Activated gamma-delta T cell treated with anti-CD3 and anti-CD28 coated beads, Interleukin-2, amount 50 U/mL, for 16 hours (primary cell): ENCODE results near the gene FANCC.

Experiments used
- DNase-seq: peaks from one replicate; pipeline ENCODE4 v3.0.0-alpha.2; 2020; ENCODE audit warnings: low read depth

The FANCC gene

DNA sequence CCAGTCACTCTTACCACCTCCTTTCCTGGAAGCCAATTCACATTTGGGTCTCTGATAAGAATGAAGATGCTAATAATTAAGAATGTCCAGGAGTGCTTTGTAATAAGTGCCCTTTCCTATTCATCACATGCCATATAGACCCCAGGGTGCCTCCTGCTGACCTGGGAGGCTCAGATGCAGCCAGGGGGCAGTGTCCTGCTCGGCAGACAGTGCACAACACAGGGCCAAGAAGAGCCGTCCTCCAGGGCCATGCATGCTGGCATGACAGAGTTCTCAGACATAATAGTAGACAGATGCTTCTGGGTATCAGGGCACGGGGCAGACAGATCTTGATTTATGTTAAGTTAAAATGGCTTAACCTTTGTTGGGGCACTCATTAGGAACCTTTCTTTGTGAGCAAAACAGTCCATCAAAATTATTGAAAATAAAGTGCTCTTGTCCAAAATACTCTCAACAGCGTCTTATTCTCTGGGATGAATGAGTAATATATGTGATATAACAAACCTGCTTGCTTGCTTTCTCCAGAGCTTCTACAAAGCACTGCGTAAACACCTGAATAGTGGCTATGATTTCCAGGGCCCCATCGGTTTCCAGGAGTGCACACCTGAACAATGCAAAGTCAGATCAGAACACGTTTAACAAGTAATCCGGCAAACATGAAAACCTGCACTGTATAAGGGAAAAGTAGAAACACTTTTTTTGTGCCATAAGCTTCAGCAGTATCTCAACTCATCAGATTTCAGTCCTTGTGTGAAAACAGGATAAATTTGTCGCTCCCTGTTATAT is 192.7 kb downstream of the FANCC start:
- no peak for DNase-seq

- no peak for DNase-seq
Observed at GRCh38 chr9:95120781-95121370, 196.6 kb downstream of the FANCC start.

GRCh38 chr9:95118596-95118995 is 198.9 kb downstream of the FANCC start:
- no peak for DNase-seq

- DNase-seq = no peak
Observed at GRCh38 chr9:95116808-95117204, 200.7 kb downstream of the FANCC start.

GRCh38 chr9:95116002-95116807 is 201.3 kb downstream of the FANCC start:
- DNase-seq = no peak

DNA sequence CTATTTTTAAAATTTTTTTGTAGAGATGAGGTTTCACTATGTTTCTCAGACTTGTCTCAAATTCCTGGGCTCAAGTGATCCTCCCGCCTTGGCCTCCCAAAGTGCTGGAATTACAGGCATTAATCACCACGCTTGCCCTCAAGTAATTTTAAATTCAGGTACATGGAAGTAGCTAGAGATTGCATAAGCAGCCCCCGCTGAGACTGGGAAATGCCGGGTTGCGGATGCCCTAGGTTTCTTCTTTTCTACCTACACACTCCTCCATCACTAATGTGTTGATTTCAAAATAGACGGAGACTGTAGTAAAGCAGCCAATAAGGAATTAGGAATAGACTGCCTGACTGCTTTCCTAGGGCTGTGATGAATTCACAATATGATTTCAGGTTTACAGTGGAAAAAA is 202.4 kb downstream of the FANCC start:
- no peak for DNase-seq

DNA sequence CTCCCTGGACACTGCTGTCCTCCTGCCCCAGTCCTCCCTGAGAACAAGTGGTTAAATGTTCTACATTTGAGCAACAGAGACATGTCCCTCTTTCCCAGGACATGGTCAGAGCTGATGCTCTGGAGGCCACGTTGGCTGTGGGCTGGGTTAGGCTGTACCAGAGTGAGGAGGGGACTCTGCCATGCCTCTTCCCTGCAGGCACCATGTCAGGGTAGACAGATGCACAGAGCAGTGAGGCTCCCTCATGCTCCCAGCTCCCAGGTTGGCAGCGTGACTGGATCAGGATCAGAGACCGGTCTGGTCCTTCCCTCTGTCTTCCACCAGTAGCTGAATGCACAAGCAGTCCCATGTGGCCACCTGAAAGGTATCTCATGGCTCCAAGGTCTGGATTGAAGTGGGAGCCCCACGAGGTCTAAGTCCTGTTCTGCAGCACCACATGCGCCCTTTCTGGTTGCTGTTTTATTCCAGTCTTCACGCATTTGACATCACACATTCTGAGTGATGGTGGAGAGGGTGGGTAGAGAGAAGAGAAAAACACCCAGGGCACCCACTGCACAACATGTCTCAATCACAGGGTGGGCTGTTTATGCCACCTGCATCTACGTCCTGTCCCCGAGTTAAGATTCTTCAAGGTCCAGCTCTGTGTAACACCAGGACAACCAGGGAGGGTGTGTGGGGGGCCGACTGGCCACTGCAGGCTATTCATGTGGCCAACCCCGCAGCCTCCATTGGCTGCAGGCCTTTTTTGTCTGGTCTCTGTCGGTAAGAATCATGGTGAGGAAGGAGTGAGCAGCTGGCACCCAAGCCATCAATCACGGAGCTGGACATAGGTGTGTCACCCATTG is 204.9 kb downstream of the FANCC start:
- DNase-seq = no peak

DNA sequence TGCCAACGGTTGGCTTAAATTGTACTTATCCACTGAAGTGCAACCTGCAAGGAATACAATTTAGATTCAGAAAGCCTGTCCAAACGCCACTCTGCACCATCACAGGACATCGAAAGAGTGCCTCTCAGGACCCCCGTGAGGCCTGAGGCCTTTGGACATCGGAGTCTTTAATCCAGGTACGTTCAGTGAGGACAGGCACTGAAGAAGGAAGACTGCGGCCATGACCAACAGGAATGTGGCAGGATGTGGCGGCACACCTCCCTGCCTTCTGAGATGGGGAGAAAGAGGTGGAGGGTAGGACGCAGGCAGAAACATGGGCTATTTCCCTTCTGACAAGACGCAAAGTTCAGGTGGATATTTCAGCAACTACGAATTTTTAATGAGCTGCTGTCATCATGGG is 205.8 kb downstream of the FANCC start:
- no peak for DNase-seq

DNA sequence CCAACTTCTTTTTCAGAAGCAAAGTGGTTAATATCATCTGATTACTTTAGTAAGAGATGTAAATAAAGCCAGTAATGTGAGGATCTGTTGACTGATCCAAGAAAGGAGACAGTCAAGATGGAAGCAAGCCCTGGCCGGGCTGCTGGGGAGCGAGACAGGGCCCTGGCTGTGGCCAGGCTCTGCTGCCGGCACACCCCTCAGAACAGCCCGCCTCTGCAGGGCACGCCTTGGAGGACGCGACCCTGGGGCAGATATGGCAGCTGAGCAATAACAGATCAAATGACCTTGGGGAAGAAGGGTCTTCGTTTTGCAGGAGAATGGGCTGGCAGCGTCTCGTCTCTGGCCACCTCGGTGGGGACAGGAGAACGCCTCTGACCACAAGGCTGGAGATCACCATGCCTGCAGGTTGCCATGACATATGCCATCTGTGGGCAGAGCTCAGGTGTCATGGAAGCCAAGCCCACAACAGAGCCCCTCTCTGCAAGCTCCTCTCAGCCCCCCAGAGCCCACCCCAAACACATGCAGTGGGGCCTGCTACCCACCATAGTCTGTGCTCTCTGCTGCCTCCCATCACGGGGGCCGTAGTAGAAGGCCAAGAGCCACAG is 206.5 kb downstream of the FANCC start:
- DNase-seq = no peak

- DNase-seq = no peak
Observed at GRCh38 chr9:95109456-95109855, 208.1 kb downstream of the FANCC start.

GRCh38 chr9:95108777-95109176 is 208.7 kb downstream of the FANCC start:
- DNase-seq = no peak

DNA sequence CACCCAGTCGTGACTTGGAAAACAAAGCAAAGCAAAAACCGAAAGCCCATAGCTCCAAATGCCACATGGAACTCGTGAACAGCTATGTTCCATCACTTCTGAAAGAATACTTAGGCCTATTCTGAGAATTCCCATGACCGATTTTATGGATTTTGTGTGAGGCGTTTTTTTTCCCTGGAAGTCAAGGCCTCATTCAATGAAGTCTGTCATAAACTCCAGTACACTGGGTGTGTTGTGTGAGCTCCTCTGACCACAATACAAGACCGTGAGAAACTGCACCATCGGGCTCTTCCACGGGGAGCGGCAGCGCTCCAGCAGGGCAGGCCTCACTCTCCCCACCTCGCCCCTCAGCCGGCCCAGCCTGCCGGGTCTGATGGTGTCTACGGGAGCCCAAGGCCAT is 209.5 kb downstream of the FANCC start:
- DNase-seq = no peak

- DNase-seq = no peak
Observed at GRCh38 chr9:95107001-95107749, 210.3 kb downstream of the FANCC start.

DNA sequence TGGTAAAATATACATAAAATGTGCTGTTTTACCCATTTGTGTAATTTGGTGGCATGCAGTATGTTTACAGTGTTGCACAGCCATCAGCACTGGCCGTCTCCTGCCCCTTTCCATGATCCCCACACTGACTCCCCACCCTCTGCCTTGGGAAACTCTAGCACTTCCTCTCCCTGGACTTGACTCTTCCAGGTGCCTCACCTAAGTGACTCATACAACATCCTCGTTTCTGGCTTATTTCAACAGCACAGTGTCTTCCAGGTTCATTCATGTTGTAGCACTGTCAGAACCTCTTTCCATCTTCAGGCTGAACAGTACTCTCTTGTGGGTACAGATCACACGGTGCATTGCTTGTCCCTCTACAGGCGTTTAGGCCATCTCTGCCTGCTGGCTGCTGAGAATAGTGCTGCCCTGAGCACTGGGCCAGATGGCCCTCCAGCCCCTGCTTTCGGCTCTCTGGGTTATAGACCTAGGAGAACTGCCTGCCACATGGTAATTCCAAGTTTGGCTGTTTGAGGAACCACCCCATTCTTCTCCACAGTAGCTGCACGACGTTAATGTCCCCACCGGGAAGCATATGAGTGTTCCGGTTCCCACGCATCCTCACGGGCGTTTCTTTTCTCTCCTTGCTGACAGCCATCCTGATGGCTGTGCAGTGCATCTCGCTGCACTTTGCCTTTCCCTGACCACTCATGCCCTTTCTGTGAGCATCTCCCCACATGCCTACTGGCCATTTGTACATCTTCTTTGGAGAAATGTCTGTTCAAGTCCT is 211.8 kb downstream of the FANCC start:
- no peak for DNase-seq

DNA sequence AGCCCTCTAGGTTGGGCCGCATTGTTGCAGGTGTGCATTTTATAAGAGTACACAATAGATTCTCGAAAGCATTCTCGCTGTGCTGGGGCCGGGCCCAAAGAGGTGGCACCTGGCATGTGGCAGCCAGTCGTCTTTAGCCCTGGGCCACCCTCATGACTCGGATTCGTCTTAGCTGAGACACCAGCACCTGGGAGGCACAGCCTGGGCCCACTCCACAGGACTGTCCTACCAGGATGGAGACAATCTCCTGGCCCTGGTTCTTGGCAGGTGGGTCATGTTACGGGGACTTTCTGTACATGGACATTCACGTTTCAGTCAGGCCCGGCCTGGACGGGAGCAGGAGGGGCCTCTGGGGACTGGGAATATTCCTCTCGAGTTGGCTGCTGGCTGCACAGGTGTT is 212.5 kb downstream of the FANCC start:
- no peak for DNase-seq

DNA sequence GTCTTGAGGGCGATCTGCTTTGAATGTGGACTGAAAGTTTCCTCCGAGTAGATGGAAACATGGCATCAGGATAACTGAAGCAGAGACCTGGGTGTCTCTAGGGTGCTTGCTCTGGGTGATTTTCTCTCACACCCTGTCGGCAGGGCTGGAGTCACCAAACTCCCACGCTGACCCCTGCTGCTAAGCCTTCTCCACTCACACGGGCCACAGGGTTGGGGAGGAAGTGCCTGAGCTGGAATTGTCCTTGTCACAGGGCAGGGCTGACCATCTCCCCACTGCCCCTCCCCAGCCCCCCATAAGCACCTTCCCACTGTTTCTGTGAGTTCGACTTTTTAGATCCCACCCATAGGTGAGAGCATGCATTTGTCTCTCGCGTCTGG is 212.9 kb downstream of the FANCC start:
- DNase-seq = no peak

- no peak for DNase-seq
Observed at GRCh38 chr9:95103871-95104580, 213.5 kb downstream of the FANCC start.

DNA sequence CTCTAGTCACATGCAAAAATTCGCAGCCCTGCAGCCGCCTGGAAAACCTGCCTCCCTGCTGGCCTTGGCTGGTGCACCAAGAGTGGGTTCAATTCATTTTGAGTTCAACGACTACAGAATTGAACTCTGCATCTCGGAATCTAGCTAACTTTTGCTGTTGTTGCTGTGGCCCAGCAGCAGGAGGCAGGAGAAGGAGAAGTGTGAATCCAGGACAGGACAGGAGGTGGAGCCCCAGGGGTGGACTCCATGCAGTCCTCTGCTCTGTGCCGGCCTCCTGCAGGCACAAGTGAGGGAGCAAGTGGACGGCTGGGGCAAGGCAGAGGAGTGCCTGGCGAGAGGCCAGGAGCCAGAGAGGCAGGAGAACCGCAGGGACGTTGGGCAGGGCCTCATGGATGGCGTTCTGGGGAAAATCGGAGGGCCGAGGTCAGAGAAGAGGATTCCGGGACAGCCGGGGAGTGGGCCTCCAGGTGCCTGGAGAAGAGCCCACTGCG is 214.2 kb downstream of the FANCC start:
- no peak for DNase-seq

DNA sequence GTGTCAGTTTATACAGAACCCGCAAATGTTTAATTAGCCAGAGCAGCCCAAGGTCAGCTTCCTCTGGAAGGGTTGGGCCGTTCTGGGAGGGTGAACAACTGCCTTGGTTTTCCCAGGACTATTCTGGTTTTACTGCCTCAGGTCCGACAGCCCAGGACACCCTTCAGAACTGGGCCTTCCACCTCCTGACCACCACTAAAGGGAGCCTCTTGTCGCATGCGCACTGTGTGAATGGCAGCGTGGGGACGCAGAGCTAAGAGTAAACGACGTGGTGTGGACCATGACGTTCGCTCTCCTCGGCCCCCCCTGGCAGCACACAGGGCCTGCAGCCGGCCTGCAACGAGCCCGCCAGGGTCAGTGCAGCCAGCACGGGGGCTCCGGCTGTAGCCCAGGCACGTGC is 214.9 kb downstream of the FANCC start:
- DNase-seq = no peak
